ENCODE results near the gene GRIK1.

GRIK1 gene

DNA sequence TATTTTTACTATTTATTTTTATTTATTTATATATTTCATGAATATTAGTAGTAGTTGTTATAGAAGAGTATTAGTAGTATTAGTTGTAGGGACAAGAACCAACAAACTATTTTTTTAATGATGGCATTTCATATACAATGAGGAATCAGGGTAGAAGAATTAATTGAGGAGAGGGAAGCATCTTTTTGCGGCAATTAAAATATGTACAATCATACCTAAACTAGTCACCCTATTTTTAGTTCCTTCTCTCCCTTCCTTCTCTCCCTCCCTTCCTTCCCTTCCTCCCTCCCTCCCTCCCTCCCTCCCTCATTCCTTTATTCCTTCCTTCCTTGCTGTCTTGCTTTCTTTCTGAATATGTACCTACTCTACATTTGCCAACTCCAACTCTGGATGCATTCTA lies 189.8 kb downstream of the GRIK1 start:
- no peaks in the 10 kb centered on the region for H3K36me3 ChIP-seq (ENCODE audit: control insufficient read depth, low read length)
- no peaks in the 10 kb centered on the region for H4K20me1 ChIP-seq (ENCODE audit: control insufficient read depth, insufficient read depth, low read depth, low read length)
- H3K9me2 ChIP-seq (replicated peaks; ENCODE audit: control insufficient read depth, low read length) = no peaks in the 10 kb centered on the region
- H3K4me1 ChIP-seq (ENCODE audit: control insufficient read depth, low read length) = no peaks in the 10 kb centered on the region
- H3K9me3 ChIP-seq (ENCODE audit: control insufficient read depth, insufficient read depth, low read length) = no peaks in the 10 kb centered on the region
- no peak overlapping the region for H3K27ac ChIP-seq (ENCODE audit: low read depth, low read length)
- no peak for TF ChIP-seq EZH2phosphoT487 (IDR thresholded peaks at IDR 0.05; ENCODE audit: borderline replicate concordance, low read length)
- TF ChIP-seq, protein P1, sequence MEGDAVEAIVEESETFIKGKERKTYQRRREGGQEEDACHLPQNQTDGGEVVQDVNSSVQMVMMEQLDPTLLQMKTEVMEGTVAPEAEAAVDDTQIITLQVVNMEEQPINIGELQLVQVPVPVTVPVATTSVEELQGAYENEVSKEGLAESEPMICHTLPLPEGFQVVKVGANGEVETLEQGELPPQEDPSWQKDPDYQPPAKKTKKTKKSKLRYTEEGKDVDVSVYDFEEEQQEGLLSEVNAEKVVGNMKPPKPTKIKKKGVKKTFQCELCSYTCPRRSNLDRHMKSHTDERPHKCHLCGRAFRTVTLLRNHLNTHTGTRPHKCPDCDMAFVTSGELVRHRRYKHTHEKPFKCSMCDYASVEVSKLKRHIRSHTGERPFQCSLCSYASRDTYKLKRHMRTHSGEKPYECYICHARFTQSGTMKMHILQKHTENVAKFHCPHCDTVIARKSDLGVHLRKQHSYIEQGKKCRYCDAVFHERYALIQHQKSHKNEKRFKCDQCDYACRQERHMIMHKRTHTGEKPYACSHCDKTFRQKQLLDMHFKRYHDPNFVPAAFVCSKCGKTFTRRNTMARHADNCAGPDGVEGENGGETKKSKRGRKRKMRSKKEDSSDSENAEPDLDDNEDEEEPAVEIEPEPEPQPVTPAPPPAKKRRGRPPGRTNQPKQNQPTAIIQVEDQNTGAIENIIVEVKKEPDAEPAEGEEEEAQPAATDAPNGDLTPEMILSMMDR (IDR thresholded peaks at IDR 0.05; ENCODE audit: low read depth, low read length, poor library complexity, severe bottlenecking) = no peak
- H3K79me2 ChIP-seq (ENCODE audit: control insufficient read depth, low read length) = no peaks in the 10 kb centered on the region
- no peaks in the 10 kb centered on the region for H3K27me3 ChIP-seq (ENCODE audit: control insufficient read depth, low read length)
- H3K4me2 ChIP-seq (ENCODE audit: low read length) = no peak overlapping the region
- no peak overlapping the region for H3K4me3 ChIP-seq (ENCODE audit: low read length)
- H3F3A ChIP-seq (ENCODE audit: control insufficient read depth, insufficient read depth) = no peaks in the 10 kb centered on the region

- no peak overlapping the region for H3K4me2 ChIP-seq (ENCODE audit: low read length)
- no peaks in the 10 kb centered on the region for H3K4me1 ChIP-seq (ENCODE audit: control insufficient read depth, low read length)
These were observed 190.6 kb downstream of the GRIK1 start for GRCh38 chr21:29749223-29749622.

GRCh38 chr21:29748391-29749167 lies 191.2 kb downstream of the GRIK1 start:
- no peaks in the 10 kb centered on the region for H3K9me3 ChIP-seq (ENCODE audit: control insufficient read depth, insufficient read depth, low read length)
- no peak overlapping the region for H3K4me3 ChIP-seq (ENCODE audit: low read length)
- no peak for TF ChIP-seq EZH2phosphoT487 (IDR thresholded peaks at IDR 0.05; ENCODE audit: borderline replicate concordance, low read length)
- TF ChIP-seq, protein P1 (IDR thresholded peaks at IDR 0.05; ENCODE audit: low read depth, low read length, poor library complexity, severe bottlenecking) = no peak
- H3K9me2 ChIP-seq (replicated peaks; ENCODE audit: control insufficient read depth, low read length) = no peaks in the 10 kb centered on the region
- no peaks in the 10 kb centered on the region for H3K36me3 ChIP-seq (ENCODE audit: control insufficient read depth, low read length)
- no peak overlapping the region for H3K27ac ChIP-seq (ENCODE audit: low read depth, low read length)
- no peaks in the 10 kb centered on the region for H4K20me1 ChIP-seq (ENCODE audit: control insufficient read depth, insufficient read depth, low read depth, low read length)
- no peaks in the 10 kb centered on the region for H3K79me2 ChIP-seq (ENCODE audit: control insufficient read depth, low read length)
- H3K27me3 ChIP-seq (ENCODE audit: control insufficient read depth, low read length) = no peaks in the 10 kb centered on the region
- no peak overlapping the region for H3K4me2 ChIP-seq (ENCODE audit: low read length)
- H3F3A ChIP-seq (ENCODE audit: control insufficient read depth, insufficient read depth) = no peaks in the 10 kb centered on the region
- H3K4me1 ChIP-seq (ENCODE audit: control insufficient read depth, low read length) = no peaks in the 10 kb centered on the region

More at GRCh38 chr21:29749223-29749622, 190.6 kb downstream of the GRIK1 start:
- no peak overlapping the region for H3K4me3 ChIP-seq (ENCODE audit: low read length)
- H3K9me2 ChIP-seq (replicated peaks; ENCODE audit: control insufficient read depth, low read length) = no peaks in the 10 kb centered on the region
- no peaks in the 10 kb centered on the region for H3K79me2 ChIP-seq (ENCODE audit: control insufficient read depth, low read length)
- no peaks in the 10 kb centered on the region for H3K9me3 ChIP-seq (ENCODE audit: control insufficient read depth, insufficient read depth, low read length)
- H3K27me3 ChIP-seq (ENCODE audit: control insufficient read depth, low read length) = no peaks in the 10 kb centered on the region
- H3F3A ChIP-seq (ENCODE audit: control insufficient read depth, insufficient read depth) = no peaks in the 10 kb centered on the region
- no peaks in the 10 kb centered on the region for H4K20me1 ChIP-seq (ENCODE audit: control insufficient read depth, insufficient read depth, low read depth, low read length)
- H3K27ac ChIP-seq (ENCODE audit: low read depth, low read length) = no peak overlapping the region
- no peak for TF ChIP-seq EZH2phosphoT487 (IDR thresholded peaks at IDR 0.05; ENCODE audit: borderline replicate concordance, low read length)
- TF ChIP-seq, protein P1 (IDR thresholded peaks at IDR 0.05; ENCODE audit: low read depth, low read length, poor library complexity, severe bottlenecking) = no peak
- no peaks in the 10 kb centered on the region for H3K36me3 ChIP-seq (ENCODE audit: control insufficient read depth, low read length)

All from DOHH2 (cell line).